Fibroblast of lung (primary cell): ENCODE measurements around the gene SRSF2.

Source experiments
- CTCF ChIP-seq, 2 donors: IDR thresholded peaks in 1 of 2; conservative IDR thresholded peaks in 1 of 2; 1 replicate in 1 of 2; 2 replicates in 1 of 2; pipeline ENCODE4 v1.5.1; 2011 to 2012; ENCODE audit warnings: low read length in 2 of 2, control low read depth in 1 of 2, inconsistent platforms in 1 of 2, low read depth in 1 of 2, mild to moderate bottlenecking in 1 of 2
- EZH2 ChIP-seq: IDR thresholded peaks from 2 replicates; pipeline ENCODE4 v1.5.1; 2012; ENCODE audit warnings: low read length, control low read depth, mild to moderate bottlenecking; ENCODE audit errors: missing control alignments

- no peak for TF ChIP-seq CTCF (conservative IDR thresholded peaks at IDR 0.05 in 1 of 2, IDR thresholded peaks at IDR 0.05 in 1 of 2; ENCODE audit: low read depth in 1 of 2, low read length in 2 of 2)
- no peak for TF ChIP-seq EZH2
Observed at GRCh38 chr17:76758570-76758969, 21.4 kb upstream of the SRSF2 start.
